RWPE2 (cell line): ENCODE results near the gene ZFHX3.

Experiments
- ATAC-seq: fragments of 200-7000 bp; cut with Tn5 transposase; 3 replicates; pipeline ENCODE4 v1.9.1; 2021; ENCODE audit warnings: low read depth
- DNase-seq: peaks from one replicate; pipeline ENCODE4 v3.0.0-alpha.2; 2020; ENCODE audit warnings: low spot score
- H3K27ac ChIP-seq: fragments of 450-650 bp; 2 replicates; pipeline ENCODE4 v1.5.1; 2017; ENCODE audit warnings: mild to moderate bottlenecking; ENCODE audit not compliant: poor library complexity, severe bottlenecking
- H3K27me3 ChIP-seq: fragments of 250-450 bp; sonication (Bioruptor Pico); 2 replicates; pipeline ENCODE4 v1.5.1; 2021; ENCODE audit warnings: mild to moderate bottlenecking, moderate library complexity; ENCODE audit not compliant: insufficient read depth, poor library complexity, severe bottlenecking
- H3K36me3 ChIP-seq: fragments of 250-450 bp; sonication (Bioruptor Pico); 2 replicates; pipeline ENCODE4 v1.5.1; 2020; ENCODE audit warnings: low read depth, mild to moderate bottlenecking, moderate library complexity
- H3K4me1 ChIP-seq: fragments of 250-450 bp; sonication (Bioruptor Pico); 2 replicates; pipeline ENCODE4 v1.5.1; 2021; ENCODE audit warnings: mild to moderate bottlenecking, moderate library complexity; ENCODE audit not compliant: insufficient read depth, poor library complexity, severe bottlenecking
- H3K4me3 ChIP-seq: fragments of 250-450 bp; sonication (Bioruptor Pico); 2 replicates; pipeline ENCODE4 v1.5.1; 2021; ENCODE audit warnings: mild to moderate bottlenecking, moderate library complexity; ENCODE audit not compliant: severe bottlenecking
- H3K9me3 ChIP-seq: fragments of 250-450 bp; sonication (Bioruptor Pico); 2 replicates; pipeline ENCODE4 v1.5.1; 2021; ENCODE audit warnings: mild to moderate bottlenecking, moderate library complexity; ENCODE audit not compliant: severe bottlenecking
- CTCF ChIP-seq: fragments of 450-650 bp; IDR thresholded peaks from one replicate; pipeline ENCODE4 v1.5.1; 2017; ENCODE audit warnings: mild to moderate bottlenecking, moderate library complexity; ENCODE audit not compliant: poor library complexity, severe bottlenecking

The ZFHX3 gene

GRCh38 chr16:72945611-72946010 is 102.3 kb downstream of the ZFHX3 start:
- Histone ChIP-seq H3K9me3 (no peaks in the 10 kb centered on the region), H3K4me3 (no peak overlapping the region), H3K27me3 (no peaks in the 10 kb centered on the region), H3K36me3 (peaks cover 24% of the 10 kb centered on the region), H3K27ac (no peak overlapping the region), H3K4me1 (no peaks in the 10 kb centered on the region)
- no peak for TF ChIP-seq CTCF
- ATAC-seq (no peak), DNase-seq (no peak)

- Histone ChIP-seq H3K9me3 (no peaks in the 10 kb centered on the region), H3K36me3 (peaks cover 18% of the 10 kb centered on the region; the same call in 1 of the 2 replicates), H3K4me3 (no peak overlapping the region), H3K4me1 (no peaks in the 10 kb centered on the region), H3K27ac (no peak overlapping the region), H3K27me3 (no peaks in the 10 kb centered on the region)
- TF ChIP-seq CTCF: no peak
- DNase-seq (no peak), ATAC-seq (no peak)
Measured at GRCh38 chr16:72944757-72945485, 103.0 kb downstream of the ZFHX3 start.

- Histone ChIP-seq H3K4me1 (peaks cover 6% of the 10 kb centered on the region), H3K36me3 (peaks cover 11% of the 10 kb centered on the region; the same call in 1 of the 2 replicates), H3K27ac (no peak overlapping the region), H3K4me3 (no peak overlapping the region), H3K9me3 (no peaks in the 10 kb centered on the region), H3K27me3 (no peaks in the 10 kb centered on the region)
- TF ChIP-seq CTCF: no peak
- DNase-seq (no peak), ATAC-seq (no peak)
Measured at GRCh38 chr16:72942021-72942420, 105.9 kb downstream of the ZFHX3 start.

- TF ChIP-seq CTCF: no peak
- ATAC-seq (no peak), DNase-seq (no peak)
- Histone ChIP-seq H3K4me1 (peaks cover 6% of the 10 kb centered on the region), H3K27me3 (no peaks in the 10 kb centered on the region), H3K4me3 (no peak overlapping the region), H3K36me3 (peaks cover 11% of the 10 kb centered on the region; the same call in 1 of the 2 replicates), H3K9me3 (no peaks in the 10 kb centered on the region), H3K27ac (no peak overlapping the region)
Measured at GRCh38 chr16:72940886-72941285, 107.0 kb downstream of the ZFHX3 start.

GRCh38 chr16:72939247-72939646 is 108.7 kb downstream of the ZFHX3 start:
- no peaks in the 10 kb centered on the region for H3K9me3 ChIP-seq
- no peak overlapping the region for H3K27ac ChIP-seq
- peaks cover 6% of the 10 kb centered on the region for H3K4me1 ChIP-seq
- TF ChIP-seq CTCF: no peak
- H3K4me3 ChIP-seq: no peak overlapping the region
- DNase-seq (no peak), ATAC-seq (peak; percentile 52; the same call in 2 of the 3 replicates)
- H3K36me3 ChIP-seq: 0 out of 2 replicates have a peak, but pooled peaks cover 5% of the 10 kb centered on the region
- H3K27me3 ChIP-seq: no peaks in the 10 kb centered on the region
